K562 (cell line): ENCODE results near the gene FADS6. TPM values are rescaled to one million over a fixed set of nuclear protein-coding genes. Genes with fewer than 3 reads are reported as not detected.
A peak's percentile ranks its signal among the peaks of the same experiment; 100 is the strongest.

Experiments used
- ARNT ChIP-seq, 2 experiments: fragments of 450-650 bp; IDR thresholded peaks; 2 replicates each; pipeline ENCODE4 v1.6.1; 2016; ENCODE audit warnings: mild to moderate bottlenecking in 1 of 2
- CCNT2 ChIP-seq: IDR thresholded peaks from 2 replicates; pipeline ENCODE4 v1.6.1; 2011; ENCODE audit warnings: borderline replicate concordance, low read depth, mild to moderate bottlenecking, moderate library complexity, mixed read lengths, low read length; ENCODE audit not compliant: insufficient read length; ENCODE audit errors: extremely low read depth
- DEAF1 ChIP-seq: fragments of 450-650 bp; formaldehyde crosslinking; IDR thresholded peaks from 2 replicates; pipeline ENCODE4 v1.4.0; 2020; ENCODE audit warnings: mild to moderate bottlenecking, moderate library complexity
- GABPB1 ChIP-seq: sonication (generic); formaldehyde crosslinking; IDR thresholded peaks from 2 replicates; pipeline ENCODE4 v1.8.0; 2022; ENCODE audit warnings: mild to moderate bottlenecking, missing genetic modification reagents
- HMGN3 ChIP-seq: IDR thresholded peaks from 2 replicates; pipeline ENCODE4 v1.6.1; 2011; ENCODE audit warnings: borderline replicate concordance, low read depth, mild to moderate bottlenecking, mixed read lengths, low read length; ENCODE audit not compliant: insufficient read length; ENCODE audit errors: extremely low read depth
- KDM1A ChIP-seq, 2 experiments: fragments of 450-650 bp; IDR thresholded peaks; 2 replicates each; pipeline ENCODE4 v1.6.1; 2016; ENCODE audit warnings: mild to moderate bottlenecking in 2 of 2
- MCM2 ChIP-seq: fragments of 450-650 bp; IDR thresholded peaks from 2 replicates; pipeline ENCODE4 v1.6.1; 2017; ENCODE audit warnings: low read depth, mild to moderate bottlenecking
- MECOM ChIP-seq: fragments of 250-450 bp; sonication (Bioruptor Pico); IDR thresholded peaks from 2 replicates; pipeline ENCODE4 v1.8.0; 2022; ENCODE audit warnings: inconsistent platforms
- NFATC3 ChIP-seq: fragments of 450-650 bp; IDR thresholded peaks from 2 replicates; pipeline ENCODE4 v1.6.1; 2017; ENCODE audit warnings: mild to moderate bottlenecking
- PCBP2 ChIP-seq: fragments of 200-400 bp; formaldehyde crosslinking; IDR thresholded peaks from 2 replicates; pipeline ENCODE4 v1.6.1; 2018; ENCODE audit warnings: low read length, low read depth, mild to moderate bottlenecking, moderate library complexity; ENCODE audit not compliant: poor library complexity, severe bottlenecking
- SMARCC2 ChIP-seq: fragments of 450-650 bp; IDR thresholded peaks from 2 replicates; pipeline ENCODE4 v1.6.1; 2017; ENCODE audit warnings: antibody characterized with exemption, moderate library complexity, mild to moderate bottlenecking, low read depth
- SMC3 ChIP-seq: conservative IDR thresholded peaks from 2 replicates; pipeline ENCODE4 v1.6.1; 2011; ENCODE audit warnings: low read depth, low read length, improper control_type of control experiment; ENCODE audit not compliant: insufficient read depth
- TAF7 ChIP-seq: fragments of 450-650 bp; IDR thresholded peaks from 2 replicates; pipeline ENCODE4 v1.6.1; 2016; ENCODE audit warnings: missing genetic modification characterization, missing compliant biosample characterization
- ZBTB9 ChIP-seq: fragments of 450-650 bp; formaldehyde crosslinking; IDR thresholded peaks from 2 replicates; pipeline ENCODE4 v1.4.0; 2020; ENCODE audit warnings: mild to moderate bottlenecking, moderate library complexity
- ZNF274 ChIP-seq: IDR thresholded peaks from 2 replicates; pipeline ENCODE4 v1.6.1; 2011; ENCODE audit warnings: low read depth, mild to moderate bottlenecking, low read length, moderate library complexity, borderline replicate concordance
- ZNF384 ChIP-seq: IDR thresholded peaks from 2 replicates; pipeline ENCODE4 v1.6.1; 2012; ENCODE audit warnings: low read depth, low read length, improper control_type of control experiment
- ZNF75A ChIP-seq: fragments of 450-650 bp; formaldehyde crosslinking; IDR thresholded peaks from 2 replicates; pipeline ENCODE4 v1.4.0; 2020; ENCODE audit warnings: mild to moderate bottlenecking
- ZSCAN32 ChIP-seq: fragments of 450-650 bp; formaldehyde crosslinking; IDR thresholded peaks from 2 replicates; pipeline ENCODE4 v1.4.0; 2020; ENCODE audit warnings: mild to moderate bottlenecking, moderate library complexity
- polyA plus RNA-seq, 8 experiments: library from polyadenylated mRNA; depleted of rRNA in 4 of 8; stranded (reverse) in 5 of 8; unstranded in 3 of 8; fragments of >200 nt; fragmentation: Nextera tagmentation in 2 of 8; fragmentation: Illumina TruSeq in 1 of 8; extraction: Ambion mirVana in 2 of 8; extraction: Trizol in 1 of 8; gene quantifications; 2 replicates each; pipeline versions ENCODE4 v1.2.1 to v1.2.3, GENCODE V29; 2011 to 2014; ENCODE audit warnings: inconsistent platforms in 1 of 8, missing spikeins in 1 of 8
- total RNA-seq, 7 experiments: library from RNA; depleted of rRNA in 6 of 7; stranded (reverse); fragments of >200 nt in 6 of 7; fragmentation: Illumina TruSeq in 2 of 7; extraction: Trizol in 2 of 7; gene quantifications; 2 replicates each; pipeline versions ENCODE4 v1.2.1 to v1.2.3, GENCODE V29; 2011 to 2021; ENCODE audit warnings: low replicate concordance in 1 of 7
- TF ChIP-seq, protein P1 (sequence below), 2 experiments: IDR thresholded peaks in 1 of 2; conservative IDR thresholded peaks in 1 of 2; 2 replicates each; pipeline ENCODE4 v1.6.1; 2016; ENCODE audit warnings: low read depth in 2 of 2, mild to moderate bottlenecking in 1 of 2, missing compliant biosample characterization in 1 of 2, missing genetic modification characterization in 1 of 2, moderate library complexity in 1 of 2
- TF ChIP-seq, protein P2 (sequence below): fragments of 250-450 bp; sonication (Bioruptor Pico); IDR thresholded peaks from 2 replicates; pipeline ENCODE4 v1.6.1; 2021; ENCODE audit warnings: mild to moderate bottlenecking
- TF ChIP-seq, protein P3 (sequence below): fragments of 200-800 bp; sonication (Bioruptor generic); IDR thresholded peaks from 2 replicates; pipeline ENCODE4 v1.6.1; 2017; ENCODE audit warnings: missing genetic modification characterization, missing compliant biosample characterization

Gene FADS6
- total and polyA plus RNA-seq, 9 of the 15 experiments (the other 6 are each of a cell fraction or from before 2014, with no cell fraction given), result 0.18 to 0.22 TPM; not detected in 7

DNA sequence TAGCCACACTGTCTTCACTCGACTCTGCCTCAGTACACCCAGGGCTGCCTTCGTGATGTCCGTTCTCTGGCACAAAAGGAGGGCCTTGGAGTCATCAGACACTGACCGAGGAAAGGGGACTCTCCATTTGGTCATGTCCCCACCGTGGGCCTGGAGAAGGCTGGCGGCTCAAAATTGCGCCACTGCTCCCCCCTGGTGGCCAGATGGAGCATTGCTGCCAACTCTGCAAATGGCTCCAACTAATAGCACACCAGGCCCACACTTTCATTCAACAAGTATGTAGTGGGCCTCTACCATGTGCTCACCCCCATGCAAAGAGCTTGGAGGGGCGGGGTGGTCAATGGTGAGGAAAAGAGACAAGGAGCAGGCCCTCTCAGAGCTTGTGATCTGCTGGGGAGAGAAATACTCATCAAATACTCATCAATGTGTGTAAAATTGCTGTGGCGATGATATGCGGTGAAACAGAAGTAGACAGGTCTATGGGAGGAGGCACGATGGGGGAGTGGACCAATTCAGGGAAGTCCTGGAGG is 28.5 kb downstream of the FADS6 start (continued):
- TF ChIP-seq HMGN3 (no peak), ZNF274 (no peak), PCBP2 (no peak), DEAF1 (CRISPR knock-in tag) (peak; percentile 58; the same call in 1 of the 2 replicates), GABPB1 (CRISPR knock-in tag) (peak; percentile 25; the same call in 1 of the 2 replicates), ARNT (IDR thresholded peaks at IDR 0.05) (no peak), NFATC3 (no peak), ZNF75A (CRISPR knock-in tag) (no peak), CCNT2 (no peak), ZNF384 (no peak), ZBTB9 (CRISPR knock-in tag) (no peak), ZSCAN32 (CRISPR knock-in tag) (no peak), KDM1A (IDR thresholded peaks at IDR 0.05) (no peak), TAF7 (tag) (no peak), SMARCC2 (no peak), SMC3 (peak; percentile 85), MCM2 (no peak), MECOM (no peak)
- TF ChIP-seq, protein P1, sequence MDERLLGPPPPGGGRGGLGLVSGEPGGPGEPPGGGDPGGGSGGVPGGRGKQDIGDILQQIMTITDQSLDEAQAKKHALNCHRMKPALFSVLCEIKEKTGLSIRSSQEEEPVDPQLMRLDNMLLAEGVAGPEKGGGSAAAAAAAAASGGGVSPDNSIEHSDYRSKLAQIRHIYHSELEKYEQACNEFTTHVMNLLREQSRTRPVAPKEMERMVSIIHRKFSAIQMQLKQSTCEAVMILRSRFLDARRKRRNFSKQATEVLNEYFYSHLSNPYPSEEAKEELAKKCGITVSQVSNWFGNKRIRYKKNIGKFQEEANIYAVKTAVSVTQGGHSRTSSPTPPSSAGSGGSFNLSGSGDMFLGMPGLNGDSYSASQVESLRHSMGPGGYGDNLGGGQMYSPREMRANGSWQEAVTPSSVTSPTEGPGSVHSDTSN (CRISPR knock-in tag; IDR thresholded peaks at IDR 0.05; ENCODE audit: low read depth), result no peak
- TF ChIP-seq, protein P1 (tag; conservative IDR thresholded peaks at IDR 0.05; ENCODE audit: low read depth), result no peak
- TF ChIP-seq, protein P2, sequence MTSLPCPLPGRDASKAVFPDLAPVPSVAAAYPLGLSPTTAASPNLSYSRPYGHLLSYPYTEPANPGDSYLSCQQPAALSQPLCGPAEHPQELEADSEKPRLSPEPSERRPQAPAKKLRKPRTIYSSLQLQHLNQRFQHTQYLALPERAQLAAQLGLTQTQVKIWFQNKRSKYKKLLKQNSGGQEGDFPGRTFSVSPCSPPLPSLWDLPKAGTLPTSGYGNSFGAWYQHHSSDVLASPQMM, result no peak
- TF ChIP-seq, protein P3, sequence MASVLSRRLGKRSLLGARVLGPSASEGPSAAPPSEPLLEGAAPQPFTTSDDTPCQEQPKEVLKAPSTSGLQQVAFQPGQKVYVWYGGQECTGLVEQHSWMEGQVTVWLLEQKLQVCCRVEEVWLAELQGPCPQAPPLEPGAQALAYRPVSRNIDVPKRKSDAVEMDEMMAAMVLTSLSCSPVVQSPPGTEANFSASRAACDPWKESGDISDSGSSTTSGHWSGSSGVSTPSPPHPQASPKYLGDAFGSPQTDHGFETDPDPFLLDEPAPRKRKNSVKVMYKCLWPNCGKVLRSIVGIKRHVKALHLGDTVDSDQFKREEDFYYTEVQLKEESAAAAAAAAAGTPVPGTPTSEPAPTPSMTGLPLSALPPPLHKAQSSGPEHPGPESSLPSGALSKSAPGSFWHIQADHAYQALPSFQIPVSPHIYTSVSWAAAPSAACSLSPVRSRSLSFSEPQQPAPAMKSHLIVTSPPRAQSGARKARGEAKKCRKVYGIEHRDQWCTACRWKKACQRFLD, result no peak
